Fibroblast of skin of abdomen (primary cell): ENCODE results near the gene SIRT7. TPM values are rescaled to one million over a fixed set of nuclear protein-coding genes. Genes with fewer than 3 reads are reported as not detected.

Source experiments
- DNase-seq: peaks from one replicate; pipeline ENCODE4 v3.0.0-alpha.2; 2013
- polyA plus RNA-seq, 2 experiments: library from polyadenylated mRNA; unstranded; fragments of 120-200 nt; gene quantifications; one replicate each; pipeline ENCODE4 v1.2.1, GENCODE V29; 2013; ENCODE audit not compliant: insufficient read length in 2 of 2

The SIRT7 gene
- polyA plus RNA-seq (2013, experiment 1 of 2; ENCODE audit: insufficient read length): 11.4 TPM
- polyA plus RNA-seq (2013, experiment 2 of 2; ENCODE audit: insufficient read length): 12.3 TPM

DNA sequence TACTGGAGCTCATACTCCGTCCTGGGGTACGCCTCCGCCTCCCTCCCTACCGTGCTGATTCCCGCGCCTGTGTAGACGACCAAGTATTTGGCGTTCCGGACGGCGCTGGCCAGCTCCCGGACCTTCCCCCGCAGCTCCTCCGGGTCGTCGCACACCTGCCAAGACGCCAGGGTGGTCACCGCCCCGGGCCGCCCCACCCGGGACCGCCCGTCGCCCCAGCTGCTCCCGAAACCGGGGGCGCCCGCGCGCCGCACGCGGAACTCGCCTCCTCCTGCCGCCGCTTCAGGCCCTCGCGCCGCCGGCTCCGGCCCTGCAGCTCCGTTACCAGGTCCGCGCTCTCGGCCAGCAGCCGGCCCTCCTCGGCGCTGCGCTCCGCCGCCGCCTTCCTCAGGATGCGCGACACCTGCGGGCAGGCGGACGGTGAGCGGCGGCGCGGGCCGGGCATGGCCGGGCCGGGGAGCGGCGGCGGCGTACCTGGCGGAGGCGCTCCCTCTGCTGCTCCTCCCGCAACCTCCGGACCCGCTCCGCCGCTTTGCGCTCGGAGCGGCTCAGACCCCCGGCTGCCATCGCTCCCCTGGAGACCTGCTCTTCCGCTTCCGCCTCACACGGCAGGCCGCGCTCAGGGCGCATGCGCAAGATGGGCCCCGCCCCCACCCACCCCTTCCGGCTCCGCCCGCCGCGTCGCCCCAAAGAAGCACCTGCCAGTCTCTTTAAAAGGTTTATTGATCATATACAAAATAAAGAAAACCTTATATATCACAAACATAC lies at the start of gene SIRT7:
TSS of gene SIRT7 (minus strand) at position 612 of the 768 bp plus-strand sequence. CDS start at position 567, 45 bp downstream.
- DNase-seq: peak; percentile 67

GRCh38 chr17:81967244-81967532 lies 49.2 kb upstream of the SIRT7 start:
- DNase-seq: no peak

- DNase-seq: peak; percentile 44
Measured at GRCh38 chr17:81966343-81967243, 48.6 kb upstream of the SIRT7 start.

DNA sequence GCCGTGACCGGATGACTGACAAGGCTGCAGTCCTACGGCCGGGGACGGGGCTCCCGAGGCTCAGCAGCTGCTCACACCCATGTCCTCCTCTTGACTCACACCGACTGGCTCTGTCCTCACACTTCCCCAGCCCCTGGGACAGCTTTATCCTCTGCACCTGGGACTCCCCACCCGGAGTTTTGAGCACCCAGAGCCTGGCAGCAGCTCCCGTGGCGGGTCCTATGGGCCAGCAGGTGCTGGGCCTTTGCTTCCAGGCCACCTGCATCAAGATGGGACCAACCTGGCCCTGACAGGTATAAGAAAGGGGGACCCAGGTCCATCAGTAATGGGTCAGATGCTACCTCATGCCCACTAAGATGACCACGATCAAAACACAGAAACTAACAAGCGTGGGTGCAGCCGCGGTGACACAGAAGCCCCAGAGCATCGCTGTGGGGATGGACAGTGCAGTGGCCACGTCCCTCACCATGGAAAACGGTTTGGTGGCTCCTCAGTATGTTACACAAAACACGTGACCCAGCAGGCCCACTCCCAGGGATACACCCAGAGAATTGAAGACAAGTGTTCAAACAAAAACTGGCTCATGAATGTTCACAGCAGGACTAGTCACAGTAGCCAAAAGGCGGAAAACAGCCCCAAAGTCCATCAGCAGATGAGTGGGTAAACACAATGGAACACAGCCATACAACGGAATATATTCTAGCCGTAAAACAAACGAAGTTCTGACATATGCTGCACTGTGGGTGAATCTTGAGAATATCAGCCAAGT lies 46.3 kb upstream of the SIRT7 start:
- DNase-seq: no peak

DNA sequence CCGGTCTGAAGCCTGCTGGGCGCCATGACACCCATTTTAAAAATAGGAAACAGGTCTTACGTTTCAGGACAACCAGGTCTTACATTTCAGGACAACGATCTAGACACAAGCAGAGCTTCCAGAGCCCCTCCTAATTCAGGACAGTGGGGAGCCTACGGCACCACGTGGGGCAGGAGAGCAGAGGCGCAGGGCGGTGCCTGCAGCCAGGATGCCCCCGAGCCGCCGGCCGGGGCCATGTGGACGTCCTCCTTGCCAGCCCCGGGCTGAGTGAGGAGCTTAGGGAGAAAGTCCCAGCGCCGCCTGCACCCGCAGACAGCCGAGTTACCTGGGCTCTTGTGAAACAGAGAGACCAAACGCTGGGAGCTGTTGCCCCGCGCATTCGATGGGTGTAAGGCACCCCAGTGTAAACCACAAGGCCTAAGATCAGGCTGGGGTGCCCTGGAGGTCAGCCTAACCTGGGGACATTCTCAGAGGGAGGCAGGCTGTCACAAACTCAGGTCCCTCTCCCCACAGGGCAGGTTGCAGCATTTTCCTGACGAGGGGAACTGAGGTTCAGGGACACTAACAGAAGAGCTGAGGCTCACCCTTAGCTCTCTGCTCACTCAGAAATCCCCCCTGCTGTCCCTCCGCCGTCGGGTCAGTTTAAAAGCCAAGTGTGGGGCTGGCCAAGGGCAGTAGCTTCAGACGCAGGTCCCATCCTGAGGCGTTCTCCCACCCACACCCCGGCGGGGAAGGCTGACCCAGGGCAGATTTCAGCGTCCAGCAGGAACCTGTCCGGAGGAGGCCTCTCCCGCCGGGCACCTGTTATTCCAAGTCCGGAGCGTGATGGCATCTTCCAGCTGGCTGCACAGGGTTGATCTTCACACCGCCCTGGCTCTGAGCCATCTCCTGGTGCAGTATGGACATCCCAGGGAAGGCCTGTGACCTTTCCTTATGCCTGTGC lies 44.8 kb upstream of the SIRT7 start:
- DNase-seq: no peak

DNA sequence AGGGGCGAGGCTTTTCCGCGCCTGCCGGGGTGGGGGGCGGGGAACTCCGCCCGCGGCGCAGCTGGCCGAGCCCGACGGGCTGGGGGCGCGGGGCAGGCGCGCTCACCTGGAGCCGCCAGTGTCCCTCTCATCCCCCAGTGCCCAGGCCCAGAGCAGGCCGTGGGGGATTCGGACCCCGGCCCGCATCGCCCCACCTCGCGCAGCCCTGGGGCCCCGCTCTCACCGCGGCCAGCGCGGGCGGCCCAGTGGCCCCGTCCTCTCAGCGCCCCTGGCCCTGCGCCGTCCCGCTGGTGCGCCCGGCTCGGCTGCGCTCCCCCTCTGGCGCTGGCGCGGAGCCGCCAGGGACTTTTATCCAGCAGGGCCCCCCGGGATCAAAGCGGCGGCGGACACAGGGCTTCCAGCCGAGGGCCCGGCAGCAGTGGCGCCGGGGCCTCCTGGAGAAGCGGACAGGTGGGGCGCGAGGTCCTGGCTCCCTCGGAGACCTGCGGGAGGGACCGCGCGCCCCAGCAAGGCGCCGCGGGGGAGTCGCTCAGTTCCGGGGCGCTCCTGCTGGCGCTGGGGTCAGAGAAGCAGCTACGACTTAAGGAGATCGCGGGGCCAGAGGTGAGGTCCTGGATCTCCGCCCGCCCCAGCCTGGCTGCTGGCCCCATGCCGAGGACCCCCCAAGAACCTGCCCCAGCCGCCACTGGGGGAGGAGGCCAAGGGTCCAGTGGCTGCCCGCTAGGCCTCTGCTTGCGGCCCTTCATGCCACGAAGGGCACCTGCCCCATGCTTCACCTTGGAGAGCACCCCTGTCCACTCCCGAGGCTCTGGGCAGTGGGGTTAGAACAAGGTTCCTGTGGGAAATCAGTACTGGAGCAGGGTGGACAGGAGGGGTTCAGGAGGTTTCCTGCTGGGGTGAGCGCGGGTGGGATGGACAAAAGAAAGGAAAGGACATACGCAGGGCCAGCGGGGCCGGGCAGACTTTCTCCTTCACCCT lies 43.8 kb upstream of the SIRT7 start:
- no peak for DNase-seq

- peak; percentile 40 for DNase-seq
Measured at GRCh38 chr17:81961087-81961511, 43.1 kb upstream of the SIRT7 start, which contains the start of gene NOTUM. NOTUM (minus strand) TSS chr17:81961187; CDS start chr17:81960909, 278 bp downstream.

DNA sequence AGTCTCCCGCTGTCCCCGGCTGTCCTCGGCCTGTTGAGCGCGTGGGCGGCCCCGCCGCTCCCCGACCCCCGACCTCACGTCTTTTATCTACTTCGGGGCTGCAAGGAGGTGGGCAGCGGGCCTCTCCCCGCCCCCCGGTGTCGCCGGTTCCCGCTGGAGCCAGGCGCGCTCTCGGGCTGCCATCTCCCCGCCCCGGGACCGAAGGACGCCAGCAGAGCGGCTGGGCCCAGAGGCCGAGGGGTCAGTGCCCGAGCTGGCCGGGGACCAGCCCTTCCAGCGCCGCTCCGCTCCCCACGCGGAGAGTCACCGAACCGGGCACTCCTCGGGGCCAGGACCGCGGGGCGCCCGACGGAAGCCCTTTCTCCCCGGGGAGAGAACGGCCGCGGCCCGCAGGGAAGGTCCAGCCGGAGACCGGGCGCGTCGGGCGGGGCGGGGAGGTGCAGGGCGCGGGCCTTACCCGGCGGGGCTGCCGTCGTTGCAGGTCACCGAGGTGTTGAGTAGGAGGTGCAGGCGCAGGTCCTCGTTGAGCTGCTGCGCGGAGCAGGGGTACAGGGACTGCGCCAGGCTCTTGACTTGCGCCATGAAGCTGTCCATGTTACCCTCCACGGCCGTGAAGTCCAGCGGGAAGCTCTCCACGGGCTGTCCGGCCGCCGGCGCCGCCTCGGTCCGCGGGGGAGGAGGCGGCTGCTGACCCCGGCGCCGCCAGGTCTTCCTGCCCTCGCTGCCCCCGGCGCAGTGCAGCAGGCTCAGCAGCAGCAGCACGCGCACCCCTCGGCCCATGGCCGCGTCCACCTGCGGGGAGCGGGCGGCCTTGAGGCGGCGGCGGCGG lies 42.4 kb upstream of the SIRT7 start:
- DNase-seq: no peak

- DNase-seq: peak; percentile 36
Measured at GRCh38 chr17:81959362-81960129, 41.6 kb upstream of the SIRT7 start.

GRCh38 chr17:81958633-81959342 lies 40.8 kb upstream of the SIRT7 start:
- no peak for DNase-seq

GRCh38 chr17:81957691-81958432 lies 39.9 kb upstream of the SIRT7 start:
- no peak for DNase-seq

DNA sequence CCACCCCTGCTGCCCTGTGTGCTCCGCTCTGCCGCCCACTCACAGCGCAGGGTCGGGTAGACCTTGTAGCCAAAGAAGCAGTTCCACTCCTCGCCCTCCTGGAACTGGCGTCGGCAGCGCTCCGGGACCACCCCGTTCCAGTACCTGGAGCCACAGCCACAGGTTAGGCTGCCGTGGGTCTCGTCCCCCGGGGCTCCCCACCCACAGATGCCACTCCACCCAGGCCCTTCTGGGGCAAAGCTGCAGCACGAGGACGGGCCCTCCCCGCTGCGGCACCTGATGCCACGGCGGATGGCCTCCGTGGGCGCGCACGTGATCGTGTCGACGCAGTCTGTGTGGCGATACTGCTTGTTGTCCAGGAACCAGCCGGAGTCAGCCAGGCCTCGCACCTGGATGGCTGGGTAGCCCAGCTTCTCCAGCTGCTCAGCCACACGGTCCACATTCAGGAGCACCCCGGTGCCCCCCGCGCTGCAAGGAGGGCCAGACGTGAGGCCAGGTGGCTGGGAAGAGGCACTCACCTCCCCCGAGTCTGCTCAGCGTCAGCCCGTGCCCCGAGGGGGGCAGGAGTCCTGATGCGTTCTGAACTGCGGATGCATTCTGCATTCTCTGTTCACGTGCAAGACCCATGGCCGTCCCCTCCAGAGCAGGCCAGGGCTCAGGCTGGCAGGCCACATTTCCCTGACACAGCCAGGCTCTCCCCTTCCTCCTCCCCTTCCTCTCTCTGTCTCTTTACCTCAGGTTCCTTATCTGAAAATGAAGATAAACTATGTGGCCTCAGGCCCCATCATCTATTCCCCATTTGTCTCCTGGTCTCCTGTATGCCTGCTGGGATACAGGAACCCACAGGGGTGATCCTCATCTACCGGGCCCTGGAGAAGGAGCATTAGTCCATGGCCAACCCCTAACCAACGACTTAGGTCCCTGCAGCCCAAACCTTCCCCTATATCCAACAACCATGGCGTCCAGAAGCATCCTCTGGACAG lies 38.9 kb upstream of the SIRT7 start:
- no peak for DNase-seq

- no peak for DNase-seq
Measured at GRCh38 chr17:81955756-81956544, 38.0 kb upstream of the SIRT7 start.

- DNase-seq: no peak
Measured at GRCh38 chr17:81955058-81955681, 37.2 kb upstream of the SIRT7 start.
